Tibial nerve (tissue), 4 donors: Measurements from ENCODE around the gene NOM1.

ENCODE experiments used
- CTCF ChIP-seq, 5 experiments: fragments of 200-600 bp in 3 of 5; fragments of 450-650 bp in 2 of 5; sonication (generic) in 3 of 5; IDR thresholded peaks; one replicate each; pipeline ENCODE4 v1.5.1; 2016 to 2019; ENCODE audit warnings: antibody characterized with exemption in 5 of 5, mild to moderate bottlenecking in 3 of 5, moderate library complexity in 2 of 5
- EP300 ChIP-seq, 2 donors: sonication (generic); formaldehyde crosslinking; IDR thresholded peaks; one replicate each; pipeline ENCODE4 v1.6.1; 2017; ENCODE audit warnings: antibody characterized with exemption in 2 of 2, mild to moderate bottlenecking in 1 of 2
- POLR2A ChIP-seq, 2 donors: fragments of 450-650 bp; IDR thresholded peaks; one replicate each; pipeline ENCODE4 v1.6.1; 2017; ENCODE audit warnings: antibody characterized with exemption in 2 of 2, mild to moderate bottlenecking in 2 of 2, moderate library complexity in 2 of 2

GRCh38 chr7:156948361-156948760 lies 1.2 kb upstream of the NOM1 start:
- TF ChIP-seq CTCF (IDR thresholded peaks at IDR 0.05), result no peak
- TF ChIP-seq POLR2A (IDR thresholded peaks at IDR 0.05), result no peak
- no peak for TF ChIP-seq EP300 (IDR thresholded peaks at IDR 0.05)
